Mesenchymal stem cell (in vitro differentiated cells and primary cell): ENCODE results near the gene CSNK2A1.

Experiments
- DNase-seq: peaks from one replicate; pipeline ENCODE4 v3.0.0-alpha.2; 2013
- H2AFZ ChIP-seq: one replicate; pipeline ENCODE4 v1.6.1; 2013; ENCODE audit warnings: low read depth, mild to moderate bottlenecking, control low read depth, inconsistent platforms, low read length, moderate library complexity
- H2AK5ac ChIP-seq: 2 replicates; pipeline ENCODE4 v1.6.1; 2013; ENCODE audit warnings: low read length, moderate library complexity, mild to moderate bottlenecking, inconsistent platforms; ENCODE audit not compliant: severe bottlenecking
- H2BK120ac ChIP-seq: one replicate; pipeline ENCODE4 v1.6.1; 2013; ENCODE audit warnings: low read depth, mild to moderate bottlenecking, inconsistent platforms, low read length, moderate library complexity
- H2BK12ac ChIP-seq, 2 experiments: one replicate each; pipeline ENCODE4 v1.6.1; 2013; ENCODE audit warnings: inconsistent platforms in 2 of 2, low read length in 2 of 2, mild to moderate bottlenecking in 2 of 2, moderate library complexity in 2 of 2, control low read depth in 1 of 2
- H2BK15ac ChIP-seq: one replicate; pipeline ENCODE4 v1.6.1; 2013; ENCODE audit warnings: mild to moderate bottlenecking, low read depth, inconsistent platforms; ENCODE audit not compliant: poor library complexity, severe bottlenecking
- H2BK5ac ChIP-seq: 2 replicates; pipeline ENCODE4 v1.6.1; 2013; ENCODE audit warnings: low read depth, mild to moderate bottlenecking, low read length, control low read depth, inconsistent platforms; ENCODE audit not compliant: poor library complexity, severe bottlenecking
- H3K14ac ChIP-seq, 2 experiments: one replicate each; pipeline ENCODE4 v1.6.1; 2013; ENCODE audit warnings: inconsistent platforms in 2 of 2, low read length in 2 of 2, control low read depth in 1 of 2, mild to moderate bottlenecking in 1 of 2, moderate library complexity in 1 of 2
- H3K18ac ChIP-seq, 2 experiments: one replicate each; pipeline ENCODE4 v1.6.1; 2013; ENCODE audit warnings: inconsistent platforms in 2 of 2, low read length in 2 of 2, control low read depth in 1 of 2, low read depth in 1 of 2, mild to moderate bottlenecking in 1 of 2
- H3K23ac ChIP-seq, 2 experiments: one replicate each; pipeline ENCODE4 v1.6.1; 2013; ENCODE audit warnings: inconsistent platforms in 2 of 2, low read length in 2 of 2, mild to moderate bottlenecking in 2 of 2, moderate library complexity in 2 of 2, control low read depth in 1 of 2
- H3K27ac ChIP-seq: 2 replicates; pipeline ENCODE4 v1.5.1; 2013; ENCODE audit warnings: mild to moderate bottlenecking, moderate library complexity, low read length, control low read depth, inconsistent platforms; ENCODE audit not compliant: poor library complexity, severe bottlenecking
- H3K27me3 ChIP-seq, 2 experiments: 2 replicates each; pipeline versions ENCODE4 v1.6.1 to v1.7.0; 2013; ENCODE audit warnings: low read length in 2 of 2, mild to moderate bottlenecking in 2 of 2, moderate library complexity in 2 of 2, control low read depth in 1 of 2, inconsistent platforms in 1 of 2; ENCODE audit not compliant: control insufficient read depth in 1 of 2, insufficient read depth in 1 of 2
- H3K36me3 ChIP-seq, 2 experiments: 2 replicates each; pipeline versions ENCODE4 v1.6.1 to v1.7.0; 2013; ENCODE audit warnings: low read length in 2 of 2, control low read depth in 1 of 2, inconsistent platforms in 1 of 2, low read depth in 1 of 2, mild to moderate bottlenecking in 1 of 2; ENCODE audit not compliant: insufficient read depth in 2 of 2, control insufficient read depth in 1 of 2
- H3K4ac ChIP-seq, 2 experiments: one replicate each; pipeline ENCODE4 v1.6.1; 2013; ENCODE audit warnings: inconsistent platforms in 2 of 2, low read length in 2 of 2, mild to moderate bottlenecking in 2 of 2, moderate library complexity in 2 of 2, control low read depth in 1 of 2, low read depth in 1 of 2
- H3K4me1 ChIP-seq: 2 replicates; pipeline ENCODE4 v1.6.1; 2013; ENCODE audit warnings: low read depth, low read length, control low read depth; ENCODE audit not compliant: control insufficient read depth, insufficient read depth
- H3K4me2 ChIP-seq: 2 replicates; pipeline ENCODE4 v1.6.1; 2013; ENCODE audit warnings: low read length, mild to moderate bottlenecking, inconsistent platforms; ENCODE audit not compliant: poor library complexity, severe bottlenecking
- H3K4me3 ChIP-seq, 2 experiments: 2 replicates each; pipeline versions ENCODE4 v1.5.1 to v1.7.0; 2013; ENCODE audit warnings: low read length in 2 of 2, mild to moderate bottlenecking in 2 of 2, control low read depth in 1 of 2, low read depth in 1 of 2; ENCODE audit not compliant: insufficient read depth in 1 of 2
- H3K79me1 ChIP-seq: replicated peaks from 2 replicates; pipeline ENCODE4 v1.6.1; 2013; ENCODE audit warnings: mild to moderate bottlenecking, control low read depth, low read length, inconsistent platforms; ENCODE audit not compliant: poor library complexity, severe bottlenecking
- H3K9ac ChIP-seq: 2 replicates; pipeline ENCODE4 v1.7.0; 2013; ENCODE audit warnings: mild to moderate bottlenecking, low read length, moderate library complexity
- H3K9me3 ChIP-seq: 2 replicates; pipeline ENCODE4 v1.7.0; 2013; ENCODE audit warnings: mild to moderate bottlenecking, low read length; ENCODE audit not compliant: control insufficient read depth
- H4K8ac ChIP-seq: one replicate; pipeline ENCODE4 v1.6.1; 2013; ENCODE audit warnings: inconsistent platforms, mild to moderate bottlenecking, low read length, moderate library complexity
- H4K91ac ChIP-seq: one replicate; pipeline ENCODE4 v1.6.1; 2013; ENCODE audit warnings: mild to moderate bottlenecking, low read length, inconsistent platforms
- WGBS: methylation state at CpG from one replicate; pipeline ENCODE4 v1.1.7; 2013; ENCODE audit warnings: mixed read lengths; 5-methylcytosine and 5-hydroxymethylcytosine counted together

Gene CSNK2A1

GRCh38 chr20:542777-543368, 717 bp downstream of the CSNK2A1 start:
- Histone ChIP-seq H4K91ac (peak overlapping the region; percentile 91), H3K23ac (peak overlapping the region in 1 of 2 experiments; percentile 29), H3K27me3 (peaks cover 16 to 22% of the 10 kb centered on the region in 2 experiments), H3K79me1 (no peaks in the 10 kb centered on the region), H3K27ac (peak overlapping the region; percentile 80), H2BK120ac (peak overlapping the region; percentile 87), H3K18ac (peak overlapping the region; percentile 58 to 85), H2BK12ac (no peak overlapping the region), H2AK5ac (peak overlapping the region; percentile 26), H2AFZ (no peak overlapping the region), H2BK15ac (no peak overlapping the region), H3K9ac (peak overlapping the region; percentile 98), H3K4me3 (peak overlapping the region; percentile 81 to 92), H3K36me3 (peaks cover 6 to 9% of the 10 kb centered on the region in 2 experiments), H2BK5ac (peak overlapping the region; percentile 61), H3K4me1 (peaks cover 5% of the 10 kb centered on the region), H3K9me3 (peaks cover 6% of the 10 kb centered on the region), H3K4me2 (peak overlapping the region; percentile 81), H3K14ac (peak overlapping the region; percentile 16 to 90), H4K8ac (peak overlapping the region; percentile 90), H3K4ac (peak overlapping the region; percentile 71 to 83)
- DNase-seq, result no peak
- WGBS, result under 1% methylated on average over 11 of the region's 12 CpGs

- H3K36me3 ChIP-seq, result peaks cover 6 to 9% of the 10 kb centered on the region in 2 experiments
- no peak overlapping the region for H2BK12ac ChIP-seq
- H3K14ac ChIP-seq, result no peak overlapping the region
- H3K9me3 ChIP-seq, result peaks cover 6% of the 10 kb centered on the region
- no peak overlapping the region for H3K18ac ChIP-seq
- H3K9ac ChIP-seq, result no peak overlapping the region
- no peaks in the 10 kb centered on the region for H3K79me1 ChIP-seq
- H4K91ac ChIP-seq, result no peak overlapping the region
- H3K4me2 ChIP-seq, result no peak overlapping the region
- H2AK5ac ChIP-seq, result no peak overlapping the region
- H3K4ac ChIP-seq, result no peak overlapping the region
- peaks cover 2 to 3% of the 10 kb centered on the region in 2 experiments for H3K27me3 ChIP-seq
- WGBS, result 96% methylated on average over 3 of the region's 3 CpGs
- H3K4me1 ChIP-seq, result peaks cover 6% of the 10 kb centered on the region
- H2AFZ ChIP-seq, result no peak overlapping the region
- no peak overlapping the region for H3K27ac ChIP-seq
- H4K8ac ChIP-seq, result no peak overlapping the region
- H2BK5ac ChIP-seq, result no peak overlapping the region
- DNase-seq, result no peak
- no peak overlapping the region for H3K23ac ChIP-seq
- H3K4me3 ChIP-seq, result peak overlapping the region in 1 of 2 experiments; percentile 61
- H2BK15ac ChIP-seq, result no peak overlapping the region
- H2BK120ac ChIP-seq, result no peak overlapping the region
Measured at GRCh38 chr20:540391-541201, 3.0 kb downstream of the CSNK2A1 start.

- Histone ChIP-seq H3K27me3 (no peaks in the 10 kb centered on the region), H2AK5ac (no peak overlapping the region), H3K9ac (peak overlapping the region; percentile 4), H2AFZ (no peak overlapping the region), H3K14ac (no peak overlapping the region), H3K23ac (no peak overlapping the region), H3K79me1 (no peaks in the 10 kb centered on the region), H2BK12ac (no peak overlapping the region), H2BK120ac (no peak overlapping the region), H3K4me1 (peaks cover 6% of the 10 kb centered on the region), H3K4me2 (no peak overlapping the region), H3K4me3 (peak overlapping the region in 1 of 2 experiments; percentile 61), H4K91ac (no peak overlapping the region), H3K9me3 (peaks cover 6% of the 10 kb centered on the region), H2BK15ac (no peak overlapping the region), H2BK5ac (no peak overlapping the region), H3K27ac (no peak overlapping the region), H4K8ac (no peak overlapping the region), H3K4ac (no peak overlapping the region), H3K18ac (no peak overlapping the region), H3K36me3 (peaks cover 6 to 9% of the 10 kb centered on the region in 2 experiments)
- 44% methylated on average over 2 of the region's 2 CpGs for WGBS
- peak; percentile 73 for DNase-seq
Measured at GRCh38 chr20:539848-540247, 3.7 kb downstream of the CSNK2A1 start.

GRCh38 chr20:539191-539590, 4.4 kb downstream of the CSNK2A1 start:
- Histone ChIP-seq H3K4me3 (peak overlapping the region in 1 of 2 experiments; percentile 61), H2AK5ac (no peak overlapping the region), H3K4me1 (peaks cover 5% of the 10 kb centered on the region), H2BK5ac (no peak overlapping the region), H3K18ac (no peak overlapping the region), H4K91ac (no peak overlapping the region), H3K27ac (no peak overlapping the region), H2BK15ac (no peak overlapping the region), H3K36me3 (peaks cover 6 to 9% of the 10 kb centered on the region in 2 experiments), H2BK120ac (no peak overlapping the region), H3K79me1 (no peaks in the 10 kb centered on the region), H3K27me3 (no peaks in the 10 kb centered on the region), H3K9me3 (peaks cover 6% of the 10 kb centered on the region), H2BK12ac (no peak overlapping the region), H3K4ac (no peak overlapping the region), H4K8ac (no peak overlapping the region), H3K14ac (no peak overlapping the region), H3K9ac (no peak overlapping the region), H2AFZ (no peak overlapping the region), H3K23ac (no peak overlapping the region), H3K4me2 (no peak overlapping the region)
- 100% methylated on average over 1 of the region's 2 CpGs for WGBS
- no peak for DNase-seq
